SIG-M5 treated with dmso at 0.1 percent for 504 hours (cell line): ENCODE measurements around the gene SLFN12.
"Not testable (repeated sequence)": the region's sequence is repeated elsewhere in the genome, so short reads cannot be mapped to it uniquely, and the experiment has no call there.

Experiments
- DNase-seq: peaks from one replicate; lab custom pipeline; 2025; ENCODE audit not compliant: unreplicated experiment; lab: John Stamatoyannopoulos, UW

The SLFN12 gene

GRCh38 chr17:35414707-35415106, 17.6 kb downstream of the SLFN12 start:
- DNase-seq = not testable (repeated sequence)

- DNase-seq = no peak
These were observed 18.1 kb downstream of the SLFN12 start for GRCh38 chr17:35414247-35414646.

GRCh38 chr17:35407531-35407930, 24.8 kb downstream of the SLFN12 start:
- no peak for DNase-seq

GRCh38 chr17:35406568-35406967, 25.7 kb downstream of the SLFN12 start:
- no peak for DNase-seq

- DNase-seq = no peak
These were observed 27.9 kb downstream of the SLFN12 start for GRCh38 chr17:35404360-35404759.

- not testable (repeated sequence) for DNase-seq
These were observed 38.5 kb downstream of the SLFN12 start for GRCh38 chr17:35393783-35394182.

- DNase-seq = peak; percentile 78
These were observed 41.6 kb downstream of the SLFN12 start for GRCh38 chr17:35390663-35391062.

- DNase-seq = no peak
These were observed 42.1 kb downstream of the SLFN12 start for GRCh38 chr17:35390156-35390555.

GRCh38 chr17:35387496-35387895, 44.8 kb downstream of the SLFN12 start:
- no peak for DNase-seq

GRCh38 chr17:35377706-35378105, 54.6 kb downstream of the SLFN12 start:
- DNase-seq = no peak

GRCh38 chr17:35377068-35377467, 55.2 kb downstream of the SLFN12 start:
- DNase-seq = no peak

GRCh38 chr17:35376245-35376644, 56.1 kb downstream of the SLFN12 start:
- DNase-seq = peak; percentile 77

GRCh38 chr17:35374766-35375344, 57.4 kb downstream of the SLFN12 start:
- no peak for DNase-seq

GRCh38 chr17:35373984-35374765, 58.1 kb downstream of the SLFN12 start:
- DNase-seq = peak; percentile 45

- DNase-seq = peak; percentile 78
These were observed 58.7 kb downstream of the SLFN12 start, which contains the start of gene SLFN11 for GRCh38 chr17:35373534-35373983. SLFN11 (minus strand) TSS chr17:35373621; CDS start chr17:35363807, 9,814 bp downstream.

GRCh38 chr17:35372846-35373533, 59.3 kb downstream of the SLFN12 start:
- peak; percentile 48 for DNase-seq

GRCh38 chr17:35371934-35372333, 60.4 kb downstream of the SLFN12 start:
- no peak for DNase-seq

GRCh38 chr17:35368081-35368830, 64.0 kb downstream of the SLFN12 start:
- DNase-seq = peak; percentile 99

- DNase-seq = no peak
These were observed 71.3 kb downstream of the SLFN12 start for GRCh38 chr17:35361027-35361426.
